Neural progenitor cell (in vitro differentiated cells): Measurements from ENCODE around the gene NRN1L. TPM values are rescaled to one million over a fixed set of nuclear protein-coding genes. Genes with fewer than 3 reads are reported as not detected.

Experiments
- DNase-seq: peaks from one replicate; pipeline ENCODE4 v3.0.0-alpha.2; 2016; ENCODE audit warnings: low spot score
- H2AFZ ChIP-seq: fragments of 200-600 bp; sonication (generic); replicated peaks from 2 replicates; pipeline ENCODE4 v1.6.1; 2016; ENCODE audit warnings: antibody characterized with exemption
- H3F3A ChIP-seq: fragments of 200-600 bp; sonication (generic); 2 replicates; pipeline ENCODE4 v1.6.1; 2016; ENCODE audit warnings: antibody characterized with exemption, low read depth
- H3K27ac ChIP-seq: fragments of 200-600 bp; sonication (generic); 2 replicates; pipeline ENCODE4 v1.5.1; 2016; ENCODE audit warnings: mild to moderate bottlenecking
- H3K27me3 ChIP-seq: fragments of 200-600 bp; sonication (generic); 2 replicates; pipeline ENCODE4 v1.6.1; 2016; ENCODE audit warnings: mild to moderate bottlenecking, moderate library complexity
- H3K36me3 ChIP-seq: fragments of 200-600 bp; sonication (generic); 2 replicates; pipeline ENCODE4 v1.5.1; 2016
- H3K4me1 ChIP-seq: fragments of 200-600 bp; sonication (generic); 2 replicates; pipeline ENCODE4 v1.6.1; 2016; ENCODE audit warnings: mixed run types
- H3K4me2 ChIP-seq: fragments of 200-600 bp; sonication (generic); 2 replicates; pipeline ENCODE4 v1.6.1; 2016
- H3K4me3 ChIP-seq: fragments of 200-600 bp; sonication (generic); 2 replicates; pipeline ENCODE4 v1.5.1; 2016
- H3K79me2 ChIP-seq: fragments of 200-600 bp; sonication (generic); 2 replicates; pipeline ENCODE4 v1.6.1; 2016; ENCODE audit warnings: low read depth
- H3K9ac ChIP-seq: fragments of 200-600 bp; sonication (generic); 2 replicates; pipeline ENCODE4 v1.6.1; 2016
- H3K9me3 ChIP-seq: fragments of 200-600 bp; sonication (generic); 2 replicates; pipeline ENCODE4 v1.5.1; 2016; ENCODE audit warnings: low read depth
- H4K20me1 ChIP-seq: fragments of 200-600 bp; sonication (generic); 2 replicates; pipeline ENCODE4 v1.6.1; 2016; ENCODE audit warnings: low read depth
- H3K27ac Mint-ChIP-seq: 3 replicates; pipeline ENCODE4 v1.8.0; 2021; ENCODE audit warnings: mixed read lengths
- H3K27me3 Mint-ChIP-seq: 2 replicates; pipeline ENCODE4 v1.8.0; 2022; ENCODE audit warnings: low read depth, mild to moderate bottlenecking, inconsistent platforms, moderate library complexity, mixed read lengths; ENCODE audit not compliant: insufficient read depth
- H3K36me3 Mint-ChIP-seq: 3 replicates; pipeline ENCODE4 v1.8.0; 2021; ENCODE audit warnings: mixed read lengths
- H3K4me1 Mint-ChIP-seq: 3 replicates; pipeline ENCODE4 v1.8.0; 2021; ENCODE audit warnings: mixed read lengths
- H3K4me3 Mint-ChIP-seq: 3 replicates; pipeline ENCODE4 v1.8.0; 2021; ENCODE audit warnings: mild to moderate bottlenecking, moderate library complexity, mixed read lengths
- H3K9me3 Mint-ChIP-seq: 3 replicates; pipeline ENCODE4 v1.8.0; 2020; ENCODE audit warnings: mixed read lengths
- EZH2 ChIP-seq: fragments of 200-600 bp; sonication (generic); IDR thresholded peaks from 2 replicates; pipeline ENCODE4 v1.6.1; 2017; ENCODE audit warnings: antibody characterized with exemption, mild to moderate bottlenecking, moderate library complexity
- EZH2phosphoT487 ChIP-seq: fragments of 200-600 bp; sonication (generic); IDR thresholded peaks from 2 replicates; pipeline ENCODE4 v1.6.1; 2017; ENCODE audit warnings: antibody characterized with exemption
- total RNA-seq: library from RNA; depleted of rRNA; stranded (reverse); fragments of >200 nt; gene quantifications from 2 replicates; pipeline ENCODE4 v1.2.3, GENCODE V29; 2015; ENCODE audit warnings: low replicate concordance
- TF ChIP-seq, protein P1 (sequence below): fragments of 200-600 bp; sonication (generic); IDR thresholded peaks from 2 replicates; pipeline ENCODE4 v1.5.1; 2017; ENCODE audit warnings: antibody characterized with exemption, mild to moderate bottlenecking

NRN1L gene
- total RNA-seq, 1 donor from 2014 or later = 0.54 TPM

DNA sequence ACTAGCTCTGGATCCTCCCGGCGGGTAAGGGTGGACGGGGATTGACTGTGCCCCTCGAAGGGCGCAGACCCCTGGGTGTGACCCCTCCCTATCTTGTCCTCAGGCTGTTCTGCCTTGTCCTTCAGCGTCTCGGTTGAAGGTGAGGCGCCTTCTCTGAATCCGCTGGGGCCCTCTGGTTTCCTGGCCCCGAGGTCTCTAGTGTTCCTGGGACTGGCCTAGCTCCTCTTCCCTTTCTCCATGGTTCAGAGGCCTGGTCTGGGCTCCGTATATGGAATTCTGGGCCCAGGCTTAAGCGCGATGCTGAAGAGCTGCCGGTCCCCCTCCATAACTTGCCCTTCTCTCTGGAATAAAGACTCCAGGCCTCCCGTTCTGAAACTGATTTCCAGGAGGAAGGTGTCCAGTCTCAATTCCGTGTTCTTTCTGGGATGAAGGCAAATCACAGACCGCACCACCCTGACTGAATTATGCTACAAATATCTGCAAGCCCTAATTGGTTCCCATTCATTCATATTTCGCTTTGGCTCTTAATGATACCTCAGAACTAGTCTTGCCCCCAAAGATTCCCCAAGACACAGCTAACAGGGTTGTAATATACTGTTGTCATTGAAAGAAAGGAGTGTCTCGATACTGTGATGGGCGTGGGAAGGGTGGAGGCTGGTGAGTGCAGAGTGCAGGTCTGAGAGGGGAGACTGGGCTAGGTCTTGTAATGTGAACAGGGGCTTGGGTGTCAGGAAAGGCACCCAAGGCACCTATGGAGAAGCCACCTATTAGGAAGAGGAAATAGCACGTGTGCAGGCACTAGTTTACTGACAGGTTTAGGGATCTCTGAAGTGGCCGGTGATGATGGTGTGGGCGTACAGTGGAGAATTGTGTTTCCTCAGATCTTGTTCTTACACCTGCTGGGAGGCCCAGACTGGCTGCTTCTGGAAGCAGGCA is 11.0 kb upstream of the NRN1L start:
- H3K36me3 ChIP-seq = no peaks in the 10 kb centered on the region
- H3K9me3 ChIP-seq = no peaks in the 10 kb centered on the region
- no peak for DNase-seq
- peak overlapping the region; percentile 95 for H3K4me3 ChIP-seq
- H3K4me1 ChIP-seq = peaks cover 9% of the 10 kb centered on the region
- H3K4me2 ChIP-seq = peak overlapping the region; percentile 97
- H3K27ac Mint-ChIP-seq = peak overlapping the region; percentile 83
- H3K27ac ChIP-seq = no peak overlapping the region
- H3K9me3 Mint-ChIP-seq = no peaks in the 10 kb centered on the region
- peak overlapping the region; percentile 89 for H3K9ac ChIP-seq
- H3K27me3 ChIP-seq = no peaks in the 10 kb centered on the region
- H3F3A ChIP-seq = peaks cover 32% of the 10 kb centered on the region
- peak overlapping the region; percentile 96 for H3K4me3 Mint-ChIP-seq
- H3K79me2 ChIP-seq = peaks cover 30% of the 10 kb centered on the region
- peaks cover 10% of the 10 kb centered on the region for H3K36me3 Mint-ChIP-seq
- H2AFZ ChIP-seq = peak overlapping the region; percentile 94
- TF ChIP-seq EZH2 (no peak), EZH2phosphoT487 (no peak)
- TF ChIP-seq, protein P1, sequence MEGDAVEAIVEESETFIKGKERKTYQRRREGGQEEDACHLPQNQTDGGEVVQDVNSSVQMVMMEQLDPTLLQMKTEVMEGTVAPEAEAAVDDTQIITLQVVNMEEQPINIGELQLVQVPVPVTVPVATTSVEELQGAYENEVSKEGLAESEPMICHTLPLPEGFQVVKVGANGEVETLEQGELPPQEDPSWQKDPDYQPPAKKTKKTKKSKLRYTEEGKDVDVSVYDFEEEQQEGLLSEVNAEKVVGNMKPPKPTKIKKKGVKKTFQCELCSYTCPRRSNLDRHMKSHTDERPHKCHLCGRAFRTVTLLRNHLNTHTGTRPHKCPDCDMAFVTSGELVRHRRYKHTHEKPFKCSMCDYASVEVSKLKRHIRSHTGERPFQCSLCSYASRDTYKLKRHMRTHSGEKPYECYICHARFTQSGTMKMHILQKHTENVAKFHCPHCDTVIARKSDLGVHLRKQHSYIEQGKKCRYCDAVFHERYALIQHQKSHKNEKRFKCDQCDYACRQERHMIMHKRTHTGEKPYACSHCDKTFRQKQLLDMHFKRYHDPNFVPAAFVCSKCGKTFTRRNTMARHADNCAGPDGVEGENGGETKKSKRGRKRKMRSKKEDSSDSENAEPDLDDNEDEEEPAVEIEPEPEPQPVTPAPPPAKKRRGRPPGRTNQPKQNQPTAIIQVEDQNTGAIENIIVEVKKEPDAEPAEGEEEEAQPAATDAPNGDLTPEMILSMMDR = no peak
- peaks cover 5% of the 10 kb centered on the region for H3K27me3 Mint-ChIP-seq
- peaks cover 18% of the 10 kb centered on the region for H3K4me1 Mint-ChIP-seq
- peaks cover 14% of the 10 kb centered on the region for H4K20me1 ChIP-seq

DNA sequence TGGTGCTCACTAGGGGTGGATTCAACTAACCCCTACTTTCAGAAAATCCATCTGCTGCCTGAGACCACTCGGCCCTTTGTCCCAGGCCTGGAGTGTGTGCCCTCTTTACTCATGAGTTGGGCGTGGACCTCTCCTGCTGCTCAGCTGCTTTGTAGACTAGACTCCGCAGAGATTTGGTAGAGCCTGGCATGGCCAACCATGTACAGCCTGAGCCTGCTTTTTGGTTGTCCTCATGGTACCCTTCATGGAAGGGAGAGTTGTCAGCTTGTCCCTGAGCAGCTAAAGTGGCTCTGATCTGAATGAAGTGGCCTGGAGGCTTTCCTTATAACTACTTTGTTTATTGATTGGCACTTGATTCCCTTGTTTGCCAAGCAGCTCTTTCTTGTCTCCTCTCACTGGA is 10.3 kb upstream of the NRN1L start:
- no peak for TF ChIP-seq EZH2
- TF ChIP-seq, protein P1 = no peak
- no peak for TF ChIP-seq EZH2phosphoT487
- Mint-ChIP-seq H3K4me3 (peak overlapping the region; percentile 96), H3K4me1 (peaks cover 18% of the 10 kb centered on the region), H3K36me3 (peaks cover 11% of the 10 kb centered on the region), H3K27ac (no peak overlapping the region), H3K27me3 (peaks cover 8% of the 10 kb centered on the region), H3K9me3 (no peaks in the 10 kb centered on the region)
- Histone ChIP-seq H3K27ac (no peak overlapping the region), H3K4me1 (peaks cover 9% of the 10 kb centered on the region), H3K4me2 (peak overlapping the region; percentile 97), H3K9ac (no peak overlapping the region), H2AFZ (no peak overlapping the region), H3K36me3 (no peaks in the 10 kb centered on the region), H3K27me3 (no peaks in the 10 kb centered on the region), H4K20me1 (peaks cover 14% of the 10 kb centered on the region), H3K4me3 (peak overlapping the region; percentile 95), H3K79me2 (peaks cover 30% of the 10 kb centered on the region), H3F3A (peaks cover 32% of the 10 kb centered on the region), H3K9me3 (no peaks in the 10 kb centered on the region)
- no peak for DNase-seq

DNA sequence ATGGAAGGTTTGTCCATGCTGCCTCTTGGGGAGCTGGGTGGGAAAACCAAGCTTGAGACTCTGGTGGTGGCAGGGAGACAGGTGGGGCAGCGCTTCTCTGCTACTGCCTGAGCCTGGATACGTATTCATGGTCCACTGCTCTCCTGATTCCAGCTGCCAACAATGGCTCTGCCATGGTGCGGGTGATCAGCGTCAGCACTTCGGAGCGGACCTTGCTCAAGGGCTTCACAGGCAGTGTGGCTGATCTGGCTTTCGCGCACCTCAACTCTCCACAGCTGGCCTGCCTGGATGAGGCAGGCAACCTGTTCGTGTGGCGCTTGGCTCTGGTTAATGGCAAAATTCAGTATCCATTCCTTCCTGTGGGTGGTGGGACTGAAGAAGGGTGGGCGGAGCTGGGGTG is 7.6 kb upstream of the NRN1L start:
- no peak overlapping the region for H3K27ac Mint-ChIP-seq
- no peaks in the 10 kb centered on the region for H3K9me3 Mint-ChIP-seq

More for the DNA sequence above, 7.6 kb upstream of the NRN1L start:
- Histone ChIP-seq H3K4me3 (no peak overlapping the region), H3K4me2 (no peak overlapping the region), H3K27ac (no peak overlapping the region), H3K79me2 (peaks cover 30% of the 10 kb centered on the region), H3F3A (peaks cover 9% of the 10 kb centered on the region), H3K27me3 (no peaks in the 10 kb centered on the region), H4K20me1 (peaks cover 14% of the 10 kb centered on the region), H3K36me3 (no peaks in the 10 kb centered on the region), H3K9ac (no peak overlapping the region), H3K9me3 (no peaks in the 10 kb centered on the region), H3K4me1 (peaks cover 9% of the 10 kb centered on the region), H2AFZ (no peak overlapping the region)
- no peak for DNase-seq
- H3K27me3 Mint-ChIP-seq = peaks cover 6% of the 10 kb centered on the region
- H3K4me1 Mint-ChIP-seq = peaks cover 18% of the 10 kb centered on the region
- TF ChIP-seq EZH2 (no peak), EZH2phosphoT487 (no peak)
- TF ChIP-seq, protein P1 = no peak
- peak overlapping the region; percentile 17 for H3K4me3 Mint-ChIP-seq
- peaks cover 9% of the 10 kb centered on the region for H3K36me3 Mint-ChIP-seq
